ENCODE data around the gene LRRD1.

DNA sequence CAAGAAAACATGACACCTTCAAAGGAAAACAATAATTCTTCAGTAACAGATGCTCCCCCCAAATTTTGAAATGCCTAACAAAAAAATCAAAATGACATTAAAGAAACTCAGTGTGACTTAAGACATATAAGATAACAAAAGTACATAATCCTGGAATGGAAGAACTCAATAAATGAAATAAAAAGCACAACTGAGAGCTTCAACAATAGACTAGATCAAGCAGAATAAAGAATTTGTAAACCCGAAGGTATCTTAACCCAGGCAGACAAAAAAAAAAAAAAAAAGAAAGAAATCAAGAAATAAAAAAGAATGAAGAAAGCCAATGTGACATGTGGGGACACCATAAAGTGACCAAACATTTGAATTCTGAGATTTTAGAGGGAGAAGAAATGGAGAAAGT, 27.7 kb upstream of the LRRD1 start:
- TF ChIP-seq, protein P1, sequence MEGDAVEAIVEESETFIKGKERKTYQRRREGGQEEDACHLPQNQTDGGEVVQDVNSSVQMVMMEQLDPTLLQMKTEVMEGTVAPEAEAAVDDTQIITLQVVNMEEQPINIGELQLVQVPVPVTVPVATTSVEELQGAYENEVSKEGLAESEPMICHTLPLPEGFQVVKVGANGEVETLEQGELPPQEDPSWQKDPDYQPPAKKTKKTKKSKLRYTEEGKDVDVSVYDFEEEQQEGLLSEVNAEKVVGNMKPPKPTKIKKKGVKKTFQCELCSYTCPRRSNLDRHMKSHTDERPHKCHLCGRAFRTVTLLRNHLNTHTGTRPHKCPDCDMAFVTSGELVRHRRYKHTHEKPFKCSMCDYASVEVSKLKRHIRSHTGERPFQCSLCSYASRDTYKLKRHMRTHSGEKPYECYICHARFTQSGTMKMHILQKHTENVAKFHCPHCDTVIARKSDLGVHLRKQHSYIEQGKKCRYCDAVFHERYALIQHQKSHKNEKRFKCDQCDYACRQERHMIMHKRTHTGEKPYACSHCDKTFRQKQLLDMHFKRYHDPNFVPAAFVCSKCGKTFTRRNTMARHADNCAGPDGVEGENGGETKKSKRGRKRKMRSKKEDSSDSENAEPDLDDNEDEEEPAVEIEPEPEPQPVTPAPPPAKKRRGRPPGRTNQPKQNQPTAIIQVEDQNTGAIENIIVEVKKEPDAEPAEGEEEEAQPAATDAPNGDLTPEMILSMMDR (IDR thresholded peaks at IDR 0.05; ENCODE audit: borderline replicate concordance, extremely low read depth, low read length, poor library complexity, severe bottlenecking): no peak
- no peak for TF ChIP-seq EZH2 (IDR thresholded peaks at IDR 0.05; ENCODE audit: borderline replicate concordance, low read depth, low read length, severe bottlenecking)

Data from DND-41 (cell line).